Sigmoid colon (tissue), 7 donors: ENCODE data around the gene LRRC74A. TPM values are rescaled to one million over a fixed set of nuclear protein-coding genes. Genes with fewer than 3 reads are reported as not detected.

Experiments used
- DNase-seq: peaks from one replicate; pipeline ENCODE4 v3.0.0-alpha.2; 2019
- H3K27ac ChIP-seq, 4 donors: fragments of 200-600 bp; sonication (generic); one replicate each; pipeline ENCODE4 v1.5.1; 2016 to 2019; ENCODE audit warnings: mild to moderate bottlenecking in 1 of 4
- H3K27me3 ChIP-seq, 3 donors: fragments of 200-600 bp; sonication (generic); one replicate each; pipeline ENCODE4 v1.5.1; 2019; ENCODE audit warnings: mild to moderate bottlenecking in 1 of 3
- H3K36me3 ChIP-seq, 4 donors: fragments of 200-600 bp; sonication (generic); one replicate each; pipeline ENCODE4 v1.5.1; 2016 to 2019
- H3K4me1 ChIP-seq, 4 donors: fragments of 200-600 bp; sonication (generic); one replicate each; pipeline ENCODE4 v1.5.1; 2017 to 2019
- H3K4me3 ChIP-seq, 4 donors: fragments of 200-600 bp; sonication (generic); one replicate each; pipeline ENCODE4 v1.5.1; 2017 to 2019; ENCODE audit warnings: mild to moderate bottlenecking in 2 of 4, moderate library complexity in 1 of 4
- H3K9me3 ChIP-seq, 4 donors: fragments of 200-600 bp in 3 of 4; sonication (generic) in 3 of 4; one replicate each; pipeline versions ENCODE4 v1.5.1 to v1.6.1; 2013 to 2019
- CTCF ChIP-seq, 4 experiments: fragments of 450-650 bp in 3 of 4; fragments of 200-600 bp in 1 of 4; IDR thresholded peaks; one replicate each; pipeline ENCODE4 v1.5.1; 2016 to 2019; ENCODE audit warnings: antibody characterized with exemption in 4 of 4, mild to moderate bottlenecking in 3 of 4, moderate library complexity in 2 of 4
- EP300 ChIP-seq, 4 donors: sonication (generic); formaldehyde crosslinking; IDR thresholded peaks; one replicate each; pipeline ENCODE4 v1.6.1; 2017; ENCODE audit warnings: antibody characterized with exemption in 4 of 4
- POLR2A ChIP-seq, 2 donors: fragments of 450-650 bp; IDR thresholded peaks; one replicate each; pipeline ENCODE4 v1.6.1; 2016; ENCODE audit warnings: antibody characterized with exemption in 2 of 2, mild to moderate bottlenecking in 2 of 2, moderate library complexity in 2 of 2
- POLR2AphosphoS5 ChIP-seq, 4 donors: sonication (generic); formaldehyde crosslinking; IDR thresholded peaks; one replicate each; pipeline ENCODE4 v1.6.1; 2017; ENCODE audit warnings: antibody characterized with exemption in 4 of 4
- WGBS, 2 donors: extraction: QIAGEN DNeasy Blood & Tissue Kit; methylation state at CpG; one replicate each; pipeline ENCODE4 v1.1.7; 2013; 5-methylcytosine and 5-hydroxymethylcytosine counted together
- intact Hi-C: fragments of 100-400 bp; cut with DNase I; formaldehyde crosslinking; loops from one replicate; pipeline ENCODE4 v1.15.1; 2023
- polyA plus RNA-seq, 3 donors: library from polyadenylated mRNA; stranded (reverse); fragments of 200-250 nt; gene quantifications; one replicate each; pipeline ENCODE4 v1.2.3, GENCODE V29; 2013
- total RNA-seq, 4 donors: library from RNA; depleted of rRNA; stranded (reverse); fragments of >200 nt; gene quantifications; one replicate each; pipeline ENCODE4 v1.1.0, GENCODE V29; 2016
- donor health status: healthy with polysubstance abuse.
- donor health status: Bipolar disorder and iron deficiency.
- donor health status: healthy.

Gene LRRC74A
- total and polyA plus RNA-seq, 7 donors, result not detected

GRCh38 chr14:76781648-76782051 lies 44.6 kb upstream of the LRRC74A start:
- TF ChIP-seq POLR2AphosphoS5 (IDR thresholded peaks at IDR 0.05), result no peak
- no peak for TF ChIP-seq CTCF (IDR thresholded peaks at IDR 0.05)
- no peak for TF ChIP-seq POLR2A (IDR thresholded peaks at IDR 0.05)
- TF ChIP-seq EP300 (IDR thresholded peaks at IDR 0.05), result no peak
- peak; percentile 58 for DNase-seq
- Histone ChIP-seq H3K27me3 (no peaks in the 10 kb centered on the region), H3K9me3 (no peaks in the 10 kb centered on the region), H3K4me1 (peaks cover 0 to 24% (median 6%) of the 10 kb centered on the region in 4 donors), H3K36me3 (peaks cover 0 to 25% (median 4%) of the 10 kb centered on the region in 4 donors), H3K27ac (peak overlapping the region in 1 of 4 donors; percentile 41), H3K4me3 (no peak overlapping the region)
- WGBS, 2 donors, result 91% methylated on average over 2 of the region's 2 CpGs
- intact Hi-C loops, result no loop called here

GRCh38 chr14:76782115-76782884 lies 43.9 kb upstream of the LRRC74A start:
- Histone ChIP-seq H3K27me3 (no peaks in the 10 kb centered on the region), H3K4me3 (no peak overlapping the region), H3K9me3 (no peaks in the 10 kb centered on the region), H3K4me1 (peaks cover 0 to 24% (median 6%) of the 10 kb centered on the region in 4 donors), H3K36me3 (peaks cover 0 to 32% (median 9%) of the 10 kb centered on the region in 4 donors), H3K27ac (peak overlapping the region in 2 of 4 donors; percentile 31 to 41)
- peak; percentile 56 for DNase-seq
- intact Hi-C loops, result no loop called here
- TF ChIP-seq CTCF (IDR thresholded peaks at IDR 0.05), result no peak
- no peak for TF ChIP-seq EP300 (IDR thresholded peaks at IDR 0.05)
- TF ChIP-seq POLR2A (IDR thresholded peaks at IDR 0.05), result no peak
- no peak for TF ChIP-seq POLR2AphosphoS5 (IDR thresholded peaks at IDR 0.05)
- 90% methylated on average over 10 of the region's 10 CpGs for WGBS, 2 donors

GRCh38 chr14:76782885-76783566 lies 43.2 kb upstream of the LRRC74A start:
- intact Hi-C loops, result no loop called here
- no peak for DNase-seq
- TF ChIP-seq EP300 (IDR thresholded peaks at IDR 0.05) (no peak), POLR2AphosphoS5 (IDR thresholded peaks at IDR 0.05) (no peak), CTCF (IDR thresholded peaks at IDR 0.05) (no peak), POLR2A (IDR thresholded peaks at IDR 0.05) (no peak)
- Histone ChIP-seq H3K4me1 (peaks cover 0 to 24% (median 6%) of the 10 kb centered on the region in 4 donors), H3K4me3 (no peak overlapping the region), H3K36me3 (peaks cover 6 to 39% (median 11%) of the 10 kb centered on the region in 4 donors), H3K27ac (peak overlapping the region in 2 of 4 donors; percentile 31 to 41), H3K27me3 (no peaks in the 10 kb centered on the region), H3K9me3 (no peaks in the 10 kb centered on the region)
- WGBS, 2 donors, result 61 to 71% methylated on average over 9 of the region's 9 CpGs

- 88 to 94% methylated on average over 6 of the region's 6 CpGs for WGBS, 2 donors
- Histone ChIP-seq H3K4me1 (peaks cover 0 to 24% (median 6%) of the 10 kb centered on the region in 4 donors), H3K36me3 (peaks cover 19 to 46% (median 20%) of the 10 kb centered on the region in 4 donors), H3K9me3 (no peaks in the 10 kb centered on the region), H3K4me3 (no peak overlapping the region), H3K27ac (no peak overlapping the region), H3K27me3 (no peaks in the 10 kb centered on the region)
- intact Hi-C loops, result loop anchor here (2.0 kb wide), 1 partner anchor 74 kb away; no protein-coding TSS in a partner anchor
- TF ChIP-seq POLR2AphosphoS5 (IDR thresholded peaks at IDR 0.05) (no peak), POLR2A (IDR thresholded peaks at IDR 0.05) (no peak), EP300 (IDR thresholded peaks at IDR 0.05) (no peak), CTCF (IDR thresholded peaks at IDR 0.05) (no peak)
- DNase-seq, result no peak
Measured at GRCh38 chr14:76784266-76784874, 41.8 kb upstream of the LRRC74A start.
